ENCODE results near the gene OSBPL9.

- TF ChIP-seq CTCF (conservative IDR thresholded peaks at IDR 0.05; ENCODE audit: low read length) (no peak), EZH2phosphoT487 (IDR thresholded peaks at IDR 0.05; ENCODE audit: borderline replicate concordance, low read depth, low read length) (no peak)
Observed at GRCh38 chr1:51629918-51630317, 13.0 kb downstream of the OSBPL9 start.

All from OCI-LY7 (cell line).